Measurements from ENCODE around the gene EGR4.

The EGR4 gene

DNA sequence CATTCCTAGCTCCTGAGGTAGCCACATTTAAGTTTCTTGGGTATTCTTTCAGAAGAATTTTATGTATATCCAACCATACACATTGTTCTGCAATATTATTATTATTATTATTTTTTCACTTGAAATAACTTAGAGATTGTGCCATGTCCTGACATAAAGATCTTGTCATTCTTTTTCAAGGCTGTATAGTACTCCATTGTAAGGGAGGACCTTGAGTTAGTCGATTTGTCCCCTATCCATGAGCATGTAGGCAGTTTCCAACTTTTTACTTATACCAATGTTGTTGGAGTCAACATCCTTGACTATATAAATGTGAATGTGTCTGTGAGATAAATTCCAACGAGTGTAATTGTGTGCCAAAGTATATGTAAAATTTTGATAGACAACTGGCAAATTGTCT is 891 bp upstream of the EGR4 start:
- Histone ChIP-seq H3K36me3 (ENCODE audit: insufficient read depth) (no peaks in the 10 kb centered on the region), H3K27ac (no peak overlapping the region), H2AFZ (ENCODE audit: low read depth) (no peak overlapping the region), H3K27me3 (ENCODE audit: insufficient read depth, low read depth) (peaks cover 39% of the 10 kb centered on the region; the same call in 1 of the 2 replicates), H3K4me3 (IDR thresholded peaks at IDR 0.05; ENCODE audit: insufficient read depth, low read depth, low read length) (no peak overlapping the region), H3K4me2 (peak overlapping the region; percentile 68), H4K20me1 (ENCODE audit: insufficient read depth) (no peaks in the 10 kb centered on the region), H3K9ac (no peak overlapping the region), H3K79me2 (ENCODE audit: insufficient read depth, low read depth) (no peaks in the 10 kb centered on the region), H3K4me1 (ENCODE audit: low read depth, poor library complexity, severe bottlenecking) (no peaks in the 10 kb centered on the region)
- no peak for TF ChIP-seq CTCF (conservative IDR thresholded peaks at IDR 0.05; ENCODE audit: low read depth, low read length)

DNA sequence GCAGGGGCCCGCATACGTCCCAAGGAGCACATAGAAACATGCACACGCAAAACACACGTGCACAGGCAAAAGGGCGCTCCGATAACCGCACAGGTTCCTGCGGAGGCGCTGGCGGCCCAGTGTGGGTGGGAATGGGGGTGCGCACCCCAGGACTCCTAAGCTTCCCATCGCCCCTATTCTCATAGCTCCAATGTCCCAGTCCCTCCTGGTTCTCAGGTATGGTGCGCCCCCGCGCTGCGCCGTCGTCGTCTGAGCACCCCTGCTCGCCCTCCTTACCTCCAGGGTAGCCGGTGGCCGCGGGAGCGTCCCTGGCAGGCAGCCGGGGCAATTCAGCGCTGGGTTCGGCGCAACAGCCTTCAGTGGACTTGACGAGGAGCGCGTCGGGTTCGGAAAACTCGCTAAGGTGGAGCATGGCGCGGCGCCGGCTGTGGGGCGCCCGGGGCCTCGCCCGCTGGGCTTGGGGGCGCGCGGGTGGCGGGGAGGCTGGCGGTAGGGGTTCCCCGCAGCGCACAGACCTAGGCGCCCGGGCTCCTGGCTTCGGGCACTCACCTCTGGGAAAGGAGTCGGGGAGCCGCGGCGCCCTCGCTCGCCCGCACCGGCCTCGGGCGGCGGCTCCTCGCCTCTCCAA is 328 bp downstream of the EGR4 start:
- Histone ChIP-seq H3K27ac (no peak overlapping the region), H3K79me2 (ENCODE audit: insufficient read depth, low read depth) (no peaks in the 10 kb centered on the region), H3K36me3 (ENCODE audit: insufficient read depth) (no peaks in the 10 kb centered on the region), H3K9ac (no peak overlapping the region), H3K4me1 (ENCODE audit: low read depth, poor library complexity, severe bottlenecking) (no peaks in the 10 kb centered on the region), H2AFZ (ENCODE audit: low read depth) (0 out of 2 replicates have a peak overlapping the region, but pooled peaks have one; percentile 64), H3K27me3 (ENCODE audit: insufficient read depth, low read depth) (peaks cover 39% of the 10 kb centered on the region; the same call in 1 of the 2 replicates), H4K20me1 (ENCODE audit: insufficient read depth) (no peaks in the 10 kb centered on the region), H3K4me2 (peak overlapping the region; percentile 68), H3K4me3 (IDR thresholded peaks at IDR 0.05; ENCODE audit: insufficient read depth, low read depth, low read length) (peak overlapping the region; percentile 54)
- TF ChIP-seq CTCF (conservative IDR thresholded peaks at IDR 0.05; ENCODE audit: low read depth, low read length) = no peak

DNA sequence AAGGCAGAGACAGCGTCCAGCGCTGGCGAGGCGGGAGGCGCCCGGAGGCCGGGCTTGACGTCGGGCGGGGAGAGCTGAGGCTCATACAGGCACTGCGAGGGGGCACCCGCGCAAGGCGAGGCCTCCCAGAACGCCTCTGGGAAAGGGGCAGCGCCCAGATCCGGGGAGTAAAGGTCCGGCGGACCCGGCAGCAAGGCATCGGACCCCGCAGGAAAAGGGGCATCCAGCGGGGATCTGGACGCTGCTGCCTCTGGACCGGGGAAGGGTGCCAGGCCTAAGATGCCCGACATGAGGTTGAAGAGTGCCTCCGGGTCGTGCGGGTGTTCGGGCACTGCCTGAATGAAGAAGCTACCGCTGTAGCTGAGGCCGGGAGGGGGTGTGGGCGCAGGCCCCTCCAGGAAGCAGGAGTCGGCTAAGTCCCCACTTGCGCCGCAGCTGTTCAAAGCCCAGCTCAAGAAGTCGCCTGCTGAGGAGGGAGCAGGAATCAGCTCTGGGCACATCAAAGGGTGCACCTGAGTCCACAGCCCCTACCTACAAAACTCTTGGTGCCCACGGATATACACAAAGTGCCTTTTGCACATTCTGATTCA is 937 bp downstream of the EGR4 start:
- H3K9ac ChIP-seq = no peak overlapping the region
- H3K4me1 ChIP-seq (ENCODE audit: low read depth, poor library complexity, severe bottlenecking) = no peaks in the 10 kb centered on the region
- H3K79me2 ChIP-seq (ENCODE audit: insufficient read depth, low read depth) = no peaks in the 10 kb centered on the region
- peaks cover 39% of the 10 kb centered on the region; the same call in 1 of the 2 replicates for H3K27me3 ChIP-seq (ENCODE audit: insufficient read depth, low read depth)
- H2AFZ ChIP-seq (ENCODE audit: low read depth) = no peak overlapping the region
- TF ChIP-seq CTCF (conservative IDR thresholded peaks at IDR 0.05; ENCODE audit: low read depth, low read length) = no peak
- H3K36me3 ChIP-seq (ENCODE audit: insufficient read depth) = no peaks in the 10 kb centered on the region
- peak overlapping the region; percentile 68; the same call in 1 of the 2 replicates for H3K4me2 ChIP-seq
- H4K20me1 ChIP-seq (ENCODE audit: insufficient read depth) = no peaks in the 10 kb centered on the region
- H3K27ac ChIP-seq = no peak overlapping the region
- peak overlapping the region; percentile 54 for H3K4me3 ChIP-seq (IDR thresholded peaks at IDR 0.05; ENCODE audit: insufficient read depth, low read depth, low read length)

GRCh38 chr2:73291461-73292315 is 1.7 kb downstream of the EGR4 start:
- Histone ChIP-seq H3K79me2 (ENCODE audit: insufficient read depth, low read depth) (no peaks in the 10 kb centered on the region), H3K36me3 (ENCODE audit: insufficient read depth) (no peaks in the 10 kb centered on the region), H3K4me3 (IDR thresholded peaks at IDR 0.05; ENCODE audit: insufficient read depth, low read depth, low read length) (no peak overlapping the region), H2AFZ (ENCODE audit: low read depth) (no peak overlapping the region), H3K27me3 (ENCODE audit: insufficient read depth, low read depth) (peaks cover 34% of the 10 kb centered on the region; the same call in 1 of the 2 replicates), H3K9ac (no peak overlapping the region), H3K27ac (no peak overlapping the region), H4K20me1 (ENCODE audit: insufficient read depth) (no peaks in the 10 kb centered on the region), H3K4me2 (no peak overlapping the region), H3K4me1 (ENCODE audit: low read depth, poor library complexity, severe bottlenecking) (no peaks in the 10 kb centered on the region)
- no peak for TF ChIP-seq CTCF (conservative IDR thresholded peaks at IDR 0.05; ENCODE audit: low read depth, low read length)
